ENCODE measurements around the gene SLC39A1.
A peak's percentile ranks its signal among the peaks of the same experiment; 100 is the strongest.

SLC39A1 gene

GRCh38 chr1:153932156-153933131, 30.9 kb downstream of the SLC39A1 start:
- peaks cover 16% of the 10 kb centered on the region for H3K4me1 Mint-ChIP-seq
- no peaks in the 10 kb centered on the region for H3K27me3 Mint-ChIP-seq
- no peak overlapping the region for H3K4me3 Mint-ChIP-seq
- peaks cover 3% of the 10 kb centered on the region for H3K36me3 Mint-ChIP-seq
- no peaks in the 10 kb centered on the region for H3K9me3 Mint-ChIP-seq
- H3K27ac Mint-ChIP-seq: peak overlapping the region; percentile 17

GRCh38 chr1:153929981-153930948, 33.1 kb downstream of the SLC39A1 start:
- Mint-ChIP-seq H3K27ac (peak overlapping the region; percentile 23), H3K36me3 (no peaks in the 10 kb centered on the region), H3K9me3 (no peaks in the 10 kb centered on the region), H3K4me3 (no peak overlapping the region), H3K4me1 (peaks cover 12% of the 10 kb centered on the region), H3K27me3 (no peaks in the 10 kb centered on the region)

GRCh38 chr1:153929426-153929825, 33.9 kb downstream of the SLC39A1 start:
- Mint-ChIP-seq H3K36me3 (no peaks in the 10 kb centered on the region), H3K27ac (no peak overlapping the region), H3K9me3 (no peaks in the 10 kb centered on the region), H3K4me3 (no peak overlapping the region), H3K4me1 (peaks cover 12% of the 10 kb centered on the region), H3K27me3 (no peaks in the 10 kb centered on the region)

GRCh38 chr1:153928791-153929341, 34.5 kb downstream of the SLC39A1 start:
- no peak overlapping the region for H3K4me3 Mint-ChIP-seq
- H3K36me3 Mint-ChIP-seq: no peaks in the 10 kb centered on the region
- H3K27ac Mint-ChIP-seq: peak overlapping the region; percentile 37
- peaks cover 13% of the 10 kb centered on the region for H3K4me1 Mint-ChIP-seq
- H3K9me3 Mint-ChIP-seq: no peaks in the 10 kb centered on the region
- H3K27me3 Mint-ChIP-seq: no peaks in the 10 kb centered on the region

- no peaks in the 10 kb centered on the region for H3K27me3 Mint-ChIP-seq
- H3K4me3 Mint-ChIP-seq: no peak overlapping the region
- H3K4me1 Mint-ChIP-seq: peaks cover 16% of the 10 kb centered on the region
- no peaks in the 10 kb centered on the region for H3K36me3 Mint-ChIP-seq
- H3K27ac Mint-ChIP-seq: peak overlapping the region; percentile 37
- H3K9me3 Mint-ChIP-seq: no peaks in the 10 kb centered on the region
Observed at GRCh38 chr1:153928245-153928644, 35.1 kb downstream of the SLC39A1 start.

- peak overlapping the region; percentile 8 for H3K27ac Mint-ChIP-seq
Observed at GRCh38 chr1:153926405-153926804, 36.9 kb downstream of the SLC39A1 start.

GRCh38 chr1:153922972-153923925, 40.1 kb downstream of the SLC39A1 start, which contains the start of gene GATAD2B:
Gene GATAD2B (minus strand): TSS chr1:153922972. CDS start chr1:153828347, 94,625 bp downstream.
- Mint-ChIP-seq H3K9me3 (no peaks in the 10 kb centered on the region), H3K4me3 (peak within 1 kb of the TSS; percentile 91), H3K27me3 (no peaks in the 10 kb centered on the region), H3K27ac (peak within 1 kb of the TSS; percentile 96), H3K4me1 (peaks cover 41% of the 10 kb centered on the region), H3K36me3 (no peaks in the 10 kb centered on the region)

More at GRCh38 chr1:153926405-153926804, 36.9 kb downstream of the SLC39A1 start:
- H3K9me3 Mint-ChIP-seq: no peaks in the 10 kb centered on the region
- no peaks in the 10 kb centered on the region for H3K36me3 Mint-ChIP-seq
- H3K4me3 Mint-ChIP-seq: no peak overlapping the region
- peaks cover 19% of the 10 kb centered on the region for H3K4me1 Mint-ChIP-seq
- H3K27me3 Mint-ChIP-seq: no peaks in the 10 kb centered on the region

GRCh38 chr1:153922076-153922971, 41.0 kb downstream of the SLC39A1 start:
- H3K27me3 Mint-ChIP-seq: no peaks in the 10 kb centered on the region
- H3K9me3 Mint-ChIP-seq: no peaks in the 10 kb centered on the region
- H3K4me1 Mint-ChIP-seq: peaks cover 46% of the 10 kb centered on the region
- peak overlapping the region; percentile 91 for H3K4me3 Mint-ChIP-seq
- peak overlapping the region; percentile 96 for H3K27ac Mint-ChIP-seq
- H3K36me3 Mint-ChIP-seq: peaks cover 3% of the 10 kb centered on the region

GRCh38 chr1:153921803-153922075, 41.6 kb downstream of the SLC39A1 start:
- H3K9me3 Mint-ChIP-seq: no peaks in the 10 kb centered on the region
- peaks cover 46% of the 10 kb centered on the region for H3K4me1 Mint-ChIP-seq
- H3K36me3 Mint-ChIP-seq: peaks cover 3% of the 10 kb centered on the region
- H3K27ac Mint-ChIP-seq: peak overlapping the region; percentile 76
- peak overlapping the region; percentile 91 for H3K4me3 Mint-ChIP-seq
- no peaks in the 10 kb centered on the region for H3K27me3 Mint-ChIP-seq

GRCh38 chr1:153921080-153921802, 42.1 kb downstream of the SLC39A1 start:
- Mint-ChIP-seq H3K36me3 (peaks cover 4% of the 10 kb centered on the region), H3K27ac (peak overlapping the region; percentile 81), H3K9me3 (no peaks in the 10 kb centered on the region), H3K4me3 (peak overlapping the region; percentile 91), H3K4me1 (peaks cover 49% of the 10 kb centered on the region), H3K27me3 (no peaks in the 10 kb centered on the region)

- H3K27me3 Mint-ChIP-seq: no peaks in the 10 kb centered on the region
- H3K4me1 Mint-ChIP-seq: peaks cover 58% of the 10 kb centered on the region
Observed at GRCh38 chr1:153919876-153920852, 43.2 kb downstream of the SLC39A1 start.

GRCh38 chr1:153916297-153916696, 47.0 kb downstream of the SLC39A1 start:
- H3K36me3 Mint-ChIP-seq: peaks cover 7% of the 10 kb centered on the region
- H3K27ac Mint-ChIP-seq: peak overlapping the region; percentile 7
- peaks cover 67% of the 10 kb centered on the region for H3K4me1 Mint-ChIP-seq
- H3K4me3 Mint-ChIP-seq: no peak overlapping the region
- H3K9me3 Mint-ChIP-seq: no peaks in the 10 kb centered on the region
- H3K27me3 Mint-ChIP-seq: no peaks in the 10 kb centered on the region

More at GRCh38 chr1:153919876-153920852, 43.2 kb downstream of the SLC39A1 start:
- Mint-ChIP-seq H3K27ac (peak overlapping the region; percentile 92), H3K36me3 (peaks cover 4% of the 10 kb centered on the region), H3K9me3 (no peaks in the 10 kb centered on the region), H3K4me3 (peak overlapping the region; percentile 91)

Data from activated naive CD4-positive, alpha-beta T cell treated with anti-CD3 and anti-CD28 coated beads, Interleukin-2, amount 50 U/mL, for 24 hours (primary cell).